HuH-7 (cell line): Measurements from ENCODE around the gene INPP4B.
"Not testable (repeated sequence)": the region's sequence is repeated elsewhere in the genome, so short reads cannot be mapped to it uniquely, and the experiment has no call there.

Experiments
- DNase-seq: peaks from one replicate; pipeline ENCODE4 v3.0.0; 2011; ENCODE audit warnings: low spot score

INPP4B gene

DNA sequence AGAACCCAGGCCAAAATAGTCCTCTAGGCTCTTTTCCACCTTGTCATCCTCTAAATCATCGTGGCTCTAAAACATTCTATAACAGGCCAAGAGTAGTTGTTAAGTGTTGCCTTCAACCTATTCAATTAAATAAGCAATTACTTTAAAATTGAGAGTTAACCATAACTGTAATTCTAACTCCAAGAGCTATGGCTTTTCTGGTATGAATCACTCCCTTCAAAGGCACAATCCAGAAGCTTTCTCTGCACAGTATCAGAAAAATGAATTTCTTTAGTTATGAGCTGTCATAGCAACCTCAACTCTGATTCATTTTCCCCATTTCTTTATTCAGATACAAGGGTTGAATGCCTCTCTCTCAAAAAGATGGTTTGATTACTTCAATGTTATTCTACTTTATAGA is 21.7 kb downstream of the INPP4B start:
- DNase-seq, result no peak

DNA sequence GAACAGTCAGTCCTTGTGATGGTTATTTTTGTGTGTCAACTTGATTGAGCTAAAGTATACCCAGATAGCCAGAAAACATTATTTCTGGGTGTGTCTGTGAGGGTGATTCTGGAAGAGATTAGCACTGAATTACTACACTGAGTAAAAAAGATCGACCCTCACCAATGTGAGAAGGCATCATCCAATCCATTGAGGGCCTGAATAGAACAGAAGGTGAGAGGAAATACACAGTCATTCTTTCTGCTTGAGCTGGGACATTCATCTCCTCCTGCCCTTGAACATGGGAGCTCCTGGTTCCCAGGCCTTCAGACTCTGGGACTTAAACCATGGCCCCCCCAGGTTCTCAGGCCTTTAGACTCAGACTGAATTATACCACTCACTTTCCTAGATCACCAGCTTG is 22.3 kb downstream of the INPP4B start:
- DNase-seq, result no peak

- no peak for DNase-seq
Observed at GRCh38 chr4:142818476-142818875, 27.6 kb downstream of the INPP4B start.

GRCh38 chr4:142818031-142818430 is 28.1 kb downstream of the INPP4B start:
- no peak for DNase-seq

GRCh38 chr4:142817442-142817841 is 28.7 kb downstream of the INPP4B start:
- no peak for DNase-seq

DNA sequence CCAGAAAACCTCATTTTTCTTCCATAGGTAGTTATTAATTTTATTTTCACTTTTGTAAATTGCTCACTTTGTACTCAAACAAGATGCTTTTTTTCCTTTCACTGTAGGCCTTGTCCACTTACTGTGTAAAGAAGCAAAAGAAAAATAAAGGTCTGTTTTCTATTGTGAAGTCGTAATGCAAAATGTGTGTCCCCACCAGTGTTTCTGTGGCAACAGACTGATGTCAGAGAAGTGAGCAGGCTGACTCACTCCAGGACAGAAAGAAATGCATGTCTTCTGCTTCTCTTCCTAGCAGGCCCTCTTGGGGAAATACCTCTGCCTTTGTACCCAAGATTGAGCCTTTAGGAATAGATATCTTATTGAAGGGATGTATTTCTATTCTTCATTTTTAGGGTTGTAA is 30.3 kb downstream of the INPP4B start:
- DNase-seq, result no peak

DNA sequence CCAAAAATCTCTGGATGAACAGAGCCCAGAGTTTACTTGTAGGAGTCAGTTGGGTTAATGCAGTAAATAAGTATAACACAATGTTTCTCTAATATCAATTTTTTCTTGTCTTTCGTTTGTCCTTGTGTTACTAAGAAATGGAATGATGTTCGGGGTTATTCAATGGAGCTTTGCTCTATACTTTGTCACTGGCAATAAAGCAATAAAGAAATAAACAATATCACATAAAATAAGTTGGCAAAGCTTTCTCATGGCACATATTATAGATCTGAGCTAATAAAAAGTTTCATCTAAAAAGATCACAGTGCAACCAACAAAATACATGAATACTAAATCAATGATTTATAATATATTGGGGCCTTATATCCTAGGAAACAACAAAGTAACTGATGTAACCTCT is 32.7 kb downstream of the INPP4B start:
- no peak for DNase-seq

DNA sequence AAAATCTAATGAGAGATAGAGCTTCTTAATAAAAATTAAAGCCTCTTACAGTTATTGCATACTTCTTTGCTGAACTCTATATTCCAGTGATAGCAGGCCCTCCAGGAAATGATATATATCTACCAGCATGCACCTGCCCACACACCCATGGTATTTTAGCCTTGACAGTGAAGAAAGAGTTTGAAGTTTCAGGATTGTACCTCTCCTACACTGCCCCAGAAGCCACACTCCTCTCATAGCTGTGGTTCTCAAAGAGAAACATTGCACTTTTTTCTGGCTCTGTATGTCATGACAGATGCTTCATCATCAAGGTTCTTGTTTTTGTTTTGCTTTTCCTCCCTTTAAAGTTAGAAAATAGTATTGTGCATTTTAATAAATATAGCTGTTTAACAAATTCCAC is 34.0 kb downstream of the INPP4B start:
- DNase-seq, result no peak

DNA sequence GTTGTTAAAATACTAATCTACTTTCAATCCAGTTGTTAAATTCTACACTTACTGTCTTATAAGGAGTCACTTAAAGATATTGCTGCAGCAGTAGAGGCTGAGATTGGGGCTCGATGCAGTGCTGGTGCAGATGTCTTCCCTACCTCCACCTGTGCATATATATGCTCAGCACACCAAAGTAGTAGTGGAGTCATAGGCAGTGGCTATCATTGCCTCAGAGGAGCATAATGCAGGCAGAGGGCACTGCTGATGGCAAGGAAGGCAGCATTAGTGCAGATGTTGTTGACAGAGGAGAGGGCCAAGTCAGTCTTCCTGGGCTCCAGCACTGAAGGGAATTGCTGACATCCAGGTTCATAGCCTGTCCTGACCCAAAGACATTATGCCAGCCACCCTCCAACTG is 35.1 kb downstream of the INPP4B start:
- no peak for DNase-seq

GRCh38 chr4:142809559-142809958 is 36.5 kb downstream of the INPP4B start:
- no peak for DNase-seq

- not testable (repeated sequence) for DNase-seq
Observed at GRCh38 chr4:142803879-142804278, 42.2 kb downstream of the INPP4B start.

DNA sequence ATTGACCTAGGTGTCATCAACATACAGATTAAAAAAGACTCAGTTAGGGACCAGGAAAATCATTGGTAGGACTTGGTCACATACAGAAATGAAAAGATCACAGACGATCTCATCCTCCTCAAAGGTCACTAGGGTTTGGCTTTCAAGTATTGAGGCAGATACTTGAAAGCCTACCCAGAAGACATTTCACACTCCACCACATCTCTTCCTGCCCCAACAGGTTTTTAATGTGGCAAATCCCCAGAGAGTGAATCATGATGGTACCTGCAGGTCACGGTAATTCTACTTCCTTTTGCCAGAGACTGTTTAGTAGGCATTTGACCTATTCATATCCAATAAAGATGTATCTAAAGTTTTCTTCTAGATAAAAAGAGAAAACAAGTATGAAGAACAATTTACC is 44.1 kb downstream of the INPP4B start:
- no peak for DNase-seq

DNA sequence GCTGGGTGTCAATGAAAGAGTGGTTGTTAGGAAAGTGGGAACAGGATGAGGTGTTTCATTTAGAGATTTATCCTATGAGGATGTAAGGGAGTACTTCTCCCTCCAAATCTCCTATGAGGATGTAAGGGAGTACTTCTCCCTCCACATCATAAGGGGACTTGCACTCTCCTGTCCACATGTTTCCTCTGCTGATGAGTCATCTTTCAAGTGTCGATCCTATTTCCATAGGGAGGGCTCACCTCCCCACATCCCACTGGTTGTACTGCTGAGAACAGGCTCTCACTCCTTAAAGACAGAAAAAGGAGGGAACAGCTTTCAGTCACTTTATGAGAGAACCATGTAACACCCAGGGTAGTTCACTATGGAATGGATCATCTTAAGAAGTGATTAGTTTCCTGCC is 65.0 kb downstream of the INPP4B start:
- DNase-seq, result no peak

DNA sequence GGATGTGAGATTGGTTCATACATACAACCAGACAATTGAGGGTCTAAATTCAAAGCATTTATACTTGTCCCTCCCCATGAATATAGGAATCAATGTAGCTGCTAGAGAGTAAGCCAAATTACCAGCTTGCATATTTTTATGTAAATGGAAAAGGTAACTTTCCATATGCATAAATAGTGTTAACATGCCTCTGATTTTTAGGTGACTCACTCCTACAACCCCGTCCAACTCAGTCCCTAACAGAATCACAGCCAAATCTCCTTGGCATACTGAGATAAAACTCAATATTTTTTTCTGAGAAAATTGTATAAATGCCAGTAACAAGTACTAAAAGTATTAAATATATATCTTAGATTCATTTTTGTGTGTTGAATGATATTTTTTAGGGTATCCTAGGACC is 67.2 kb downstream of the INPP4B start:
- no peak for DNase-seq

DNA sequence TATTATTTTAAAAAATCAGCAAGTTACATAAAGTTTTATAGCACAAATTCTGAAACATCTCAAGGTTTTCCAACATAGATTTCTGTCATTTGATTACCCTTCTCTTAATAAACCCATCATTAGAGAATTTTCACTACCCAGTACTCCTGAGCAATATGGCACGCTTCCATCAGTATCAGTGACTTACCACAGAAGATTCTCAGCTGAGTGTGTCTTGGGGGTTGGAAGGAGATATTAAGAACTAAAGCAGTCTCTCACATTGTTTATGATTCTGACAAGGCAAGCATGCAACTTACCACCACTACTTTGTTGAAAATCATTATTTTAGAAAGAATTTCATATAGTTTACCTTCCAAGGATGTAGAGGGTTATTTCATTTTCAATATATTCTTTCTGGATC is 67.7 kb downstream of the INPP4B start:
- DNase-seq, result no peak

DNA sequence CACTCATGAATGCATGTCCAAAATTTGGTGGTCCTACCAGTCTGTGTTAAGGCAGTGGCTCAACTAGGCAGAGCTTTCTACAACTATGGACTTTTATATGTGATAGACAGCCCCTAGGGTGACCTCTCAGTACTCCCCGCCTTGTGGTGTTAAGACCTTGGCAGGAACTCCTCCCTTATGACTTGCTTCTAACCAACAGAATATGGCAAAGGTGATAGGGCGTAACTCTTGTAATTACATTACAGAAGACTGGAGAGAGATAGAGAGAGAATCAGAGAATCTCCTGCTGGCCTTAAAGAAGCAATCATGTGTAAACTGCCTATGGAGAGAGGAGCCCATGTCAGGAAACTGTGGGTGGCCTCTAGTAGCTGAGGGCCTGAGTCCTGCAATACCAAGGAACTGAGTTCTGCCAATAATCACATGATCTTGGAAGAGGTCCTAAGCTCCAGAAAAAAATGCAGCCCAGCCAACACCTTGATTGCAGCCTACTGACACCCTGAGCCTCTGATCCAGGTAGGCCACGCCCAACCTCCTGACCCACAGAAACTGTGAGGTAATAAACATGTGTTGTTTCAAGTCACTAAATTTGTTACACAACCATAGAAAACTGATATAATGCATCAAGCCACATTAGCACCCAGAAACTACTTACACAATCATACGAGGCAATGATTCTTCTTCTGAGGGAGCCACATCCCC is 68.9 kb downstream of the INPP4B start:
- DNase-seq, result no peak

DNA sequence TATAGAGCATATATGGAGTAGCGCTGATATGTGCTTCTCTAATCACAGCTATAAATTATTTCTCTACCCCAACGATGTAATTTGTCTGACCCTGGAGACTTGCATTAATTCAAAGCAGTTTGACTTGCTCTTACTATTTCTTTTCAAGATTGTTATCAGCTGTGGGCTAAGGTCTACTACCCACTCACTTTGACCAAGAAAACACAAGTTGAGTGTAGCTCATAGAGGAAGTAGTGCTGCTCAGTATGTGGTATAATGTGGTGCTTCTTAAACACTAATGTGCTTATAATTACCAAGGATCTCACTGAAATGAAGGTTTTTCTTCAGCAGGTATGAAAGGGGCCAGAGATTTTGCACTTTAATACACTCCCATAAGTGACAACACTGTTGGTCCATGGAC is 70.1 kb downstream of the INPP4B start:
- DNase-seq, result no peak

DNA sequence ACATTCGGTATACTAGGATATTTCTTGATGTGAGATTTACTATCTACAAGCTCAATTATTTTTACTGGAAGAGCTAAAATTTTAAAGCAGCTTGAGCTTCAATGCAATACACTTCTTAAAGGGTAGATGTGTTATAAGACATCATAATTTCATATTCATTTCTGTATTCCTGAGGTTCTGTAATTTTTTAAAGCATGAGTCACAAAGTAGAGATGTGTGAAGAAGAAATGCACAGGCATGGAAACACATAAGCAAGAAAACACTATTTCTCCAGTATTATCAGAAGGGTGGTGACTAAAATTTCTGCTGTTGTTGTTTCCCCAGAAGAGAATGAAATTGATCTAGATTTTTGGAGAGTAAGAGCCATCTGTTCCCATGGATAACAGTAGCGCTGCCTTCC is 72.6 kb downstream of the INPP4B start:
- no peak for DNase-seq

- no peak for DNase-seq
Observed at GRCh38 chr4:142762280-142762679, 83.8 kb downstream of the INPP4B start.

DNA sequence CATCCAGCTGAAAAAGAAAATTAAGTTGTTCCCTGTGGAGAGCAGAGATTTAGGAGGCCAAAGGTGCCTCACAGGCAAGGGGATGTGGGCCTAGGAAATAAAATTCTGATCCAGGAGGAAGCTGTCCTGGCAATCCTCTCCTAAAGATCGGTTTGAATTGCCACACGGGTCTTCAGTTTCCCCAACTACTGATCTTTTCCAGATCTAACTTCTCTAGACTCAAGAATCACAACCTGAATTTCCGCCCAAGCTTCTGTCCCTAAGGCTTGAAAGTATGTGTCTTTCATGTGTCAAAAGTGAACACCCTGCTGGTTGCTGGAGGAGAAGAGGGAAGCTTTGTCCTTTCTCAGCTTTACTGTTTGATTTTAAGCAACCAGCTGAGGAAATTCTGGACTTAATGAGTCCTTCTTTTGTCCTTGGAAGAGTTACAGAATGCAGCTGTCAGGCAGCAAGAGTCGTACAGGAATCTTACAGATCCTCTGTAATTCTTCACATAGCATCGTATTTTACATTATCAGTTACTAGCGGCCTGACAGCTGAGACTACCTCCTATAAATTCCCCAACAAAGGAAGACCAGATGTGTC is 93.8 kb downstream of the INPP4B start:
- DNase-seq, result no peak

DNA sequence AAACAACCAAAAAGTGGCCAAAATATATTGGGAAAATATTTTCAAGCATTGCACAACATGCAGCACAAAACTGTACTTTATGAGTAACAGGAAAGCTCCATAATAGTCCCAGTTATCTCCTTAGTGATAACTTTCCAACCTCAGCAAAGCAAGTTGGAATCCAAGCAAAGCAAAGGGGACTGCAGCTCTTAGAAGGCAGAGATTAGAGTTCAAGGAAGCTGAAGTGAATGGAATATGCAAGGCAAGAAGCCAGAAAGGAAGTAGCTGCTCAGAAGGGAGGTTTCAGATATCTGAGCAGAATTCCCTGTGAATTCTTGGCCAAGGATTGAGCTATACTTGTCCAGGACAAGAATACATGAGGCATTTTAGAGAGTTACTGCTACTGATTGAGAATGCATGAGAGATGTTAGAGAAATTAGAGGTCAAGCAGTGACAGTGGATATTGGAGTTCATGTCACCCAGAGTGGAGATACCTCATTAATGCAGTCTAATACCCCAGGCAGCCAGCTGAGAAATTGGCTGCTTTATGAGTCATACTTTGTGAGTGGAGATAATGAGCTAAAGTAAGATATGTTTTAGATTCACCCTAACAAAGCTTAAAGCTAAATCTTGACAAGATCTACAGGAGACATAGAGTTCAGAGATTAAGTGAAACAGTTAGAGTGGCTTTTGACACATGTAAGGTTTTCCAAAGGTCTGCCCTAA is 102.8 kb downstream of the INPP4B start:
- DNase-seq, result no peak

DNA sequence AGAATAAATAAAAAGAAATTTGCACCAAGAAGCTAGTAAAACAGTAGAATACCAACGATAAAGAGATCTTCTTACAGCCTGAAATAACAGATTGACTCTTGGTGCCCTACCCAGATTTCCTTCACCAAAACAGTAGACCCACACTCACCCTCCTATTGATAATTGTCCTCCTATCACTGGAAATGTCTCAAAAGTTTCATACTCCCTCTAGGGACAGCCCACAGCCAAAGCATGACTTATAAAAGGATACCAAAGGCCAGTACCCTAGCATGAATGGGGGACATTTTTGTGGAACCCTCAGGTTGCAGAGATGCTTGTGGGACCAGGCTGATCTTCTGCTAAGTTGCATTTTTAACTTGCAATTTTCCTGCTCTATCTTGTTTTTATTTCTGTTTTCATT is 104.1 kb downstream of the INPP4B start:
- DNase-seq, result no peak

DNA sequence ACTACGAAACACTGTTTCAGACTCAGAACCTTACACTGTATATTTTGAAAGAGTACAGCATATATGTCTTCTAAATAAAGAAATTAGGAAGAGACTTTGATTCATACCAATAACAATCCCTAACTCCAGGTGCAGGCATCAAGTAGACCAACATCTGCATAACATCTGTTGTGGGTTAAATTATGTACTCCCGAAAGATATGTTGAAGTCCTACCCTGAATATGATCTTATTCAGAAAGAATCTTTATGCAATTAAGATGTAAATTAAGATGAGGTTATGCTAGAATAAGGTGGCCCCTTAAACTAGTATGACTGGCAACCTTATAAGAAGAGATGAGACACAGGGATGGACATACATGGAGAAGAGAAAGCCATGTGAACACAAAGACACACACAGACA is 117.9 kb downstream of the INPP4B start:
- no peak for DNase-seq

DNA sequence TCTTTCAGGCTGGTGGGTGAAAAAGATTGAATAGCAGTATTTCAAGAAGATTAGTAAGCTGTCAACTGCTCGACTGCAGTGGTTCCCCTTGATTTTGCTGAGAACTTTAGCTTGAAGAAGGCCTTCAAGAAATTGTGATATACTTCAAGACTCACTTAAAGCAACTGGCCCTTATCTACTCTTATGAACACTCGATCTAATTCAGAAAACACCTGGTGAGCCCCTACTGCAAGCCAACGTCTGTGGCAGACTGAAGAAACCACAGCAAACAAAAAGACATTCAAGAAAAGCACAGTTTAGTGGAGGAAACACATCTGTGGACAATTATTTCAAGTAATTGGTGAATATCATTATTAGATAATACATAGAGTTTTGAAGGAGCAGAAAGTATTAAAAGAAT is 119.0 kb downstream of the INPP4B start:
- DNase-seq, result no peak
